ENCODE data around the gene SORBS1. TPM values are rescaled to one million over a fixed set of nuclear protein-coding genes. Genes with fewer than 3 reads are reported as not detected.

Gene SORBS1
- total and polyA plus RNA-seq, 3 donors from 2014 or later: 34.4 to 46.6 (median 38.8) TPM

- Histone ChIP-seq H3K4me1 (peaks cover 3% of the 10 kb centered on the region), H3K27me3 (no peaks in the 10 kb centered on the region), H3K4me3 (no peak overlapping the region), H3K36me3 (ENCODE audit: low read depth, missing control alignments) (no peaks in the 10 kb centered on the region), H3K9me3 (no peaks in the 10 kb centered on the region), H3K27ac (peak overlapping the region in 1 of 2 donors; percentile 28)
- TF ChIP-seq CTCF (IDR thresholded peaks at IDR 0.05) (no peak), POLR2A (IDR thresholded peaks at IDR 0.05) (no peak)
- 92 to 96% methylated on average over 2 of the region's 2 CpGs for whole genome bisulfite sequencing, 2 donors
- DNase-seq: no peak
- intact Hi-C loops (cut with DNase I; ENCODE audit: low total_unique reads): no loop called here
Measured at GRCh38 chr10:95545981-95546380, 15.2 kb downstream of the SORBS1 start.

GRCh38 chr10:95544783-95545500, 16.2 kb downstream of the SORBS1 start:
- TF ChIP-seq POLR2A (IDR thresholded peaks at IDR 0.05) (no peak), CTCF (IDR thresholded peaks at IDR 0.05) (no peak)
- DNase-seq: no peak
- 69 to 86% methylated on average over 12 of the region's 12 CpGs for WGBS, 2 donors
- H3K36me3 ChIP-seq (ENCODE audit: low read depth, missing control alignments): no peaks in the 10 kb centered on the region
- no peaks in the 10 kb centered on the region for H3K27me3 ChIP-seq
- peak overlapping the region in 1 of 2 donors; percentile 28 for H3K27ac ChIP-seq
- intact Hi-C loops (cut with DNase I; ENCODE audit: low total_unique reads): no loop called here
- no peaks in the 10 kb centered on the region for H3K4me1 ChIP-seq
- H3K4me3 ChIP-seq: no peak overlapping the region
- no peaks in the 10 kb centered on the region for H3K9me3 ChIP-seq

- intact Hi-C loops (cut with DNase I; ENCODE audit: low total_unique reads): no loop called here
- WGBS, 2 donors: 53 to 62% methylated on average over 4 of the region's 4 CpGs
- H3K27me3 ChIP-seq: no peaks in the 10 kb centered on the region
- no peaks in the 10 kb centered on the region for H3K4me1 ChIP-seq
- TF ChIP-seq CTCF (IDR thresholded peaks at IDR 0.05) (no peak), POLR2A (IDR thresholded peaks at IDR 0.05) (no peak)
- no peaks in the 10 kb centered on the region for H3K9me3 ChIP-seq
- no peak overlapping the region for H3K4me3 ChIP-seq
- no peak for DNase-seq
- no peaks in the 10 kb centered on the region for H3K36me3 ChIP-seq (ENCODE audit: low read depth, missing control alignments)
- peak overlapping the region in 1 of 2 donors; percentile 62 for H3K27ac ChIP-seq
Measured at GRCh38 chr10:95543459-95543858, 17.7 kb downstream of the SORBS1 start.

GRCh38 chr10:95542761-95543160, 18.4 kb downstream of the SORBS1 start:
- 73 to 77% methylated on average over 2 of the region's 2 CpGs for WGBS, 2 donors
- TF ChIP-seq POLR2A (IDR thresholded peaks at IDR 0.05): no peak
- no peak for TF ChIP-seq CTCF (IDR thresholded peaks at IDR 0.05)
- Histone ChIP-seq H3K4me1 (no peaks in the 10 kb centered on the region), H3K4me3 (no peak overlapping the region), H3K27me3 (no peaks in the 10 kb centered on the region), H3K36me3 (ENCODE audit: low read depth, missing control alignments) (no peaks in the 10 kb centered on the region), H3K9me3 (no peaks in the 10 kb centered on the region), H3K27ac (peak overlapping the region in 1 of 2 donors; percentile 62)
- no peak for DNase-seq
- intact Hi-C loops (cut with DNase I; ENCODE audit: low total_unique reads): no loop called here

GRCh38 chr10:95542330-95542729, 18.8 kb downstream of the SORBS1 start:
- intact Hi-C loops (cut with DNase I; ENCODE audit: low total_unique reads): no loop called here
- Histone ChIP-seq H3K27me3 (no peaks in the 10 kb centered on the region), H3K4me1 (no peaks in the 10 kb centered on the region), H3K4me3 (no peak overlapping the region), H3K36me3 (ENCODE audit: low read depth, missing control alignments) (no peaks in the 10 kb centered on the region), H3K27ac (peak overlapping the region in 1 of 2 donors; percentile 62), H3K9me3 (no peaks in the 10 kb centered on the region)
- DNase-seq: no peak
- 66 to 68% methylated on average over 4 of the region's 4 CpGs for WGBS, 2 donors
- TF ChIP-seq POLR2A (IDR thresholded peaks at IDR 0.05) (no peak), CTCF (IDR thresholded peaks at IDR 0.05) (no peak)

Measured in testis (tissue), 3 donors.